ENCODE results near the gene ZNF445. TPM values are rescaled to one million over a fixed set of nuclear protein-coding genes. Genes with fewer than 3 reads are reported as not detected.

The ZNF445 gene
- total and polyA plus RNA-seq, 2 of the 8 experiments (the other 6 are each of a cell fraction or from before 2014, with no cell fraction given): 3.3 to 26.3 TPM

- Histone ChIP-seq H3K14ac (ENCODE audit: insufficient read length) (no peak overlapping the region), H3K9me3 (ENCODE audit: insufficient read depth in 2 of 2, low read depth in 1 of 2, low read length in 1 of 2) (no peaks in the 10 kb centered on the region), H3K27ac (ENCODE audit: low read depth, low read length) (no peak overlapping the region), H3K79me2 (ENCODE audit: control insufficient read depth in 1 of 2, insufficient read depth in 2 of 2, low read length in 2 of 2) (no peaks in the 10 kb centered on the region), H2BK5ac (ENCODE audit: low read depth, low read length) (no peak overlapping the region), H4K8ac (ENCODE audit: extremely low read depth, insufficient read depth, low read length) (no peak overlapping the region), H2AK5ac (ENCODE audit: low read depth, low read length) (no peak overlapping the region), H2AFZ (ENCODE audit: low read length) (no peak overlapping the region), H3K4ac (replicated peaks; ENCODE audit: insufficient read length, low read depth, low read length) (no peak overlapping the region), H3K56ac (replicated peaks; ENCODE audit: insufficient read length, low read depth, low read length) (no peak overlapping the region), H4K91ac (replicated peaks; ENCODE audit: insufficient read length, low read length) (no peak overlapping the region), H2BK15ac (ENCODE audit: low read length) (no peak overlapping the region), H4K20me1 (replicated peaks in 1 of 2; ENCODE audit: control insufficient read depth in 1 of 2, insufficient read depth in 2 of 2, low read length in 2 of 2) (no peaks in the 10 kb centered on the region), H3K27me3 (replicated peaks in 1 of 4; ENCODE audit: control insufficient read depth in 3 of 4, extremely low read depth in 1 of 4, insufficient read depth in 3 of 4, low read length in 3 of 4) (no peaks in the 10 kb centered on the region), H3K79me1 (ENCODE audit: low read depth, low read length) (no peaks in the 10 kb centered on the region), H3K4me1 (replicated peaks in 1 of 4; ENCODE audit: control insufficient read depth in 3 of 4, insufficient read depth in 4 of 4, low read length in 3 of 4) (no peaks in the 10 kb centered on the region), H3K18ac (ENCODE audit: extremely low read depth, low read length) (no peak overlapping the region), H3K4me2 (ENCODE audit: insufficient read depth in 1 of 2, low read depth in 2 of 2, low read length in 2 of 2) (no peak overlapping the region), H3K4me3 (ENCODE audit: extremely low read depth in 1 of 4, insufficient read depth in 2 of 4, low read depth in 3 of 4, low read length in 4 of 4) (no peak overlapping the region), H2BK20ac (ENCODE audit: low read length) (no peak overlapping the region), H3K23ac (ENCODE audit: insufficient read length) (no peak overlapping the region), H3K36me3 (ENCODE audit: control insufficient read depth in 2 of 4, insufficient read depth in 4 of 4, low read length in 3 of 4) (no peaks in the 10 kb centered on the region; a peak in 1 of 8 replicates), H2BK12ac (ENCODE audit: low read depth, low read length) (no peak overlapping the region), H3K23me2 (ENCODE audit: low read depth, low read length) (0 out of 2 replicates have a peak, but pooled peaks cover 1% of the 10 kb centered on the region), H2BK120ac (replicated peaks; ENCODE audit: low read depth, low read length) (no peak overlapping the region), H4K5ac (ENCODE audit: insufficient read length, low read depth, low read length) (no peak overlapping the region), H3K9ac (replicated peaks in 1 of 4; ENCODE audit: extremely low read depth in 1 of 4, low read depth in 3 of 4, low read length in 3 of 4) (no peak overlapping the region)
- 95% methylated on average over 5 of the region's 5 CpGs; no CpG with 5 or more reads in 1 of the 2 experiments for WGBS, 2 experiments (ENCODE audit: extremely low coverage in 1 of 2, insufficient coverage in 1 of 2, insufficient read length in 1 of 2, insufficient replicate concordance in 2 of 2, low coverage in 1 of 2, low lambda C conversion rate in 2 of 2, missing lambda C conversion rate in 1 of 2)
- FAIRE-seq: no peak
- POLR2A ChIA-PET (ENCODE audit: partially characterized antibody): interaction anchor here (0.8 kb wide), 1 partner anchor 8 kb away, joined by 3 read pairs; no protein-coding TSS in a partner anchor
- CTCF ChIA-PET (ENCODE audit: partially characterized antibody): interaction anchor here (0.8 to 1.2 kb wide), 3 partner anchors 10 to 1225 kb away, joined by 3 to 4 read pairs (median 4); no protein-coding TSS in a partner anchor
- no peak for DNase-seq (ENCODE audit: low read depth in 1 of 2, low spot score in 2 of 2)
- TF ChIP-seq POLR2AphosphoS5 (IDR thresholded peaks at IDR 0.05; ENCODE audit: low read depth, low read length): no peak
- TF ChIP-seq SP2 (IDR thresholded peaks at IDR 0.05; ENCODE audit: low read length): no peak
- TF ChIP-seq SP1 (IDR thresholded peaks at IDR 0.05; ENCODE audit: low read depth, low read length): no peak
- no peak for TF ChIP-seq PHF8 (conservative IDR thresholded peaks at IDR 0.05; ENCODE audit: low read depth, low read length)
- TF ChIP-seq SAP30 (IDR thresholded peaks at IDR 0.05; ENCODE audit: insufficient read depth, insufficient replicate concordance, low read length): no peak
- TF ChIP-seq POLR2A (IDR thresholded peaks at IDR 0.05; ENCODE audit: control extremely low read depth in 1 of 2, low read depth in 2 of 2, low read length in 2 of 2): no peak
- no peak for TF ChIP-seq FOSL1 (IDR thresholded peaks at IDR 0.05; ENCODE audit: insufficient read depth, low read depth, low read length)
- no peak for TF ChIP-seq SIN3A (conservative IDR thresholded peaks at IDR 0.05 in 1 of 2, IDR thresholded peaks at IDR 0.05 in 1 of 2; ENCODE audit: low read depth in 1 of 2, low read length in 2 of 2)
- no peak for TF ChIP-seq BACH1 (IDR thresholded peaks at IDR 0.05; ENCODE audit: low read length)
- TF ChIP-seq RAD21 (IDR thresholded peaks at IDR 0.05 in 1 of 2, conservative IDR thresholded peaks at IDR 0.05 in 1 of 2; ENCODE audit: low read depth in 2 of 2, low read length in 2 of 2): no peak
- no peak for TF ChIP-seq TEAD4 (IDR thresholded peaks at IDR 0.05; ENCODE audit: low read depth, low read length)
- TF ChIP-seq TAF1 (IDR thresholded peaks at IDR 0.05; ENCODE audit: low read depth, low read length): no peak
- TF ChIP-seq JUN (IDR thresholded peaks at IDR 0.05; ENCODE audit: low read depth, low read length): no peak
- TF ChIP-seq ZNF274 (IDR thresholded peaks at IDR 0.05; ENCODE audit: borderline replicate concordance, extremely low read depth, low read length): no peak
Observed at GRCh38 chr3:44434834-44435510, 42.5 kb downstream of the ZNF445 start.
